Measurements from ENCODE around the gene CDH24. TPM values are rescaled to one million over a fixed set of nuclear protein-coding genes. Genes with fewer than 3 reads are reported as not detected.

CDH24 gene
- total and polyA plus RNA-seq, 9 of the 15 experiments (the other 6 are each of a cell fraction or from before 2014, with no cell fraction given): 0.04 to 16.2 (median 4.9) TPM

GRCh38 chr14:23057757-23058653 lies 685 bp upstream of the CDH24 start (continued):
- TF ChIP-seq NKRF (IDR thresholded peaks at IDR 0.05; ENCODE audit: borderline replicate concordance): no peak
- peak; percentile 43; the same call in 1 of the 2 replicates for TF ChIP-seq ESRRA (IDR thresholded peaks at IDR 0.05; ENCODE audit: borderline replicate concordance, low read depth)
- TF ChIP-seq TBP (optimal IDR thresholded peaks at IDR 0.05; ENCODE audit: low read depth, low read length): peak; percentile 29
- peak; percentile 26; the same call in 1 of the 2 replicates for TF ChIP-seq ZFP30 (CRISPR knock-in tag; IDR thresholded peaks at IDR 0.05; ENCODE audit: borderline replicate concordance)
- TF ChIP-seq PHTF2 (CRISPR knock-in tag; IDR thresholded peaks at IDR 0.05): 0 out of 2 replicates have a peak, but pooled peaks have one; percentile 9
- TF ChIP-seq FOXP1 (CRISPR knock-in tag; IDR thresholded peaks at IDR 0.05): no peak
- peak in 1 of 3 experiments; percentile 26; a peak in 1 of 6 replicates for TF ChIP-seq ZBTB11 (CRISPR knock-in tag; IDR thresholded peaks at IDR 0.05)
- no peak for TF ChIP-seq KLF6 (CRISPR knock-in tag; IDR thresholded peaks at IDR 0.05; ENCODE audit: borderline replicate concordance)
- TF ChIP-seq ARID3B (CRISPR knock-in tag; IDR thresholded peaks at IDR 0.05; ENCODE audit: borderline replicate concordance): no peak
- peak in 1 of 2 experiments; percentile 57; a peak in 1 of 4 replicates for TF ChIP-seq ZMIZ1 (IDR thresholded peaks at IDR 0.05; ENCODE audit: low read depth in 2 of 2, low read length in 2 of 2)
- peak; percentile 50 for TF ChIP-seq JUND (IDR thresholded peaks at IDR 0.05; ENCODE audit: borderline replicate concordance, low read depth, low read length)
- TF ChIP-seq JUND (tag; IDR thresholded peaks at IDR 0.05; ENCODE audit: borderline replicate concordance, low read depth, low read length): no peak
- no peak for TF ChIP-seq MAFF (IDR thresholded peaks at IDR 0.05; ENCODE audit: low read length)
